ENCODE data around the gene LRRC8A. TPM values are rescaled to one million over a fixed set of nuclear protein-coding genes. Genes with fewer than 3 reads are reported as not detected.
A peak's percentile ranks its signal among the peaks of the same experiment; 100 is the strongest.

The LRRC8A gene
- total and polyA plus RNA-seq, 2 of the 8 experiments (the other 6 are each of a cell fraction or from before 2014, with no cell fraction given): 103 to 111 TPM

- H2BK12ac ChIP-seq (ENCODE audit: low read depth, low read length): 0 out of 2 replicates have a peak within 1 kb of the TSS, but pooled peaks have one; percentile 33
- H3K4me3 ChIP-seq (ENCODE audit: extremely low read depth in 1 of 4, insufficient read depth in 2 of 4, low read depth in 3 of 4, low read length in 4 of 4): peak within 1 kb of the TSS; percentile 74 to 96 (median 92)
- no peaks in the 10 kb centered on the region for H3K27me3 ChIP-seq (replicated peaks in 1 of 4; ENCODE audit: control insufficient read depth in 3 of 4, extremely low read depth in 1 of 4, insufficient read depth in 3 of 4, low read length in 3 of 4)
- no peak within 1 kb of the TSS for H3K14ac ChIP-seq (ENCODE audit: insufficient read length)
- peak within 1 kb of the TSS; percentile 70; the same call in 1 of the 2 replicates for H2AFZ ChIP-seq (ENCODE audit: low read length)
- H2BK15ac ChIP-seq (ENCODE audit: low read length): no peak within 1 kb of the TSS
- peaks cover 0 to 9% (median 6%) of the 10 kb centered on the region in 4 experiments; a peak in 3 of 7 replicates for H3K4me1 ChIP-seq (replicated peaks in 1 of 4; ENCODE audit: control insufficient read depth in 3 of 4, insufficient read depth in 4 of 4, low read length in 3 of 4)
- FAIRE-seq (no peak), DNase-seq (ENCODE audit: low read depth in 1 of 2, low spot score in 2 of 2) (peak; percentile 67 to 100)
- H4K5ac ChIP-seq (ENCODE audit: insufficient read length, low read depth, low read length): peak within 1 kb of the TSS; percentile 95
- peaks cover 13% of the 10 kb centered on the region for H3K23me2 ChIP-seq (ENCODE audit: low read depth, low read length)
- H3K4ac ChIP-seq (replicated peaks; ENCODE audit: insufficient read length, low read depth, low read length): peak within 1 kb of the TSS; percentile 85
- peak within 1 kb of the TSS; percentile 87 to 92 for H3K4me2 ChIP-seq (ENCODE audit: insufficient read depth in 1 of 2, low read depth in 2 of 2, low read length in 2 of 2)
- H3K23ac ChIP-seq (ENCODE audit: insufficient read length): no peak within 1 kb of the TSS
- H2AK5ac ChIP-seq (ENCODE audit: low read depth, low read length): peak within 1 kb of the TSS; percentile 86; the same call in 1 of the 2 replicates
- POLR2A ChIA-PET (ENCODE audit: partially characterized antibody): interaction anchor here (0.7 to 2.1 kb wide), 5 partner anchors 9 to 395 kb away, joined by 3 to 6 read pairs (median 3); partner anchors contain the start of gene SPTAN1
- no peaks in the 10 kb centered on the region for H3K9me3 ChIP-seq (ENCODE audit: insufficient read depth in 2 of 2, low read depth in 1 of 2, low read length in 1 of 2)
- peak within 1 kb of the TSS; percentile 91 for H4K91ac ChIP-seq (replicated peaks; ENCODE audit: insufficient read length, low read length)
- peaks cover 10% of the 10 kb centered on the region for H3K79me1 ChIP-seq (ENCODE audit: low read depth, low read length)
- CTCF ChIA-PET (ENCODE audit: partially characterized antibody): interaction anchor here (1.0 kb wide), 1 partner anchor 19 kb away, joined by 5 read pairs; no protein-coding TSS in a partner anchor
- peaks cover 0 to 1% of the 10 kb centered on the region in 2 experiments for H4K20me1 ChIP-seq (replicated peaks in 1 of 2; ENCODE audit: control insufficient read depth in 1 of 2, insufficient read depth in 2 of 2, low read length in 2 of 2)
- 4% methylated on average over 43 of the region's 86 CpGs; no CpG with 5 or more reads in 1 of the 2 experiments for WGBS, 2 experiments (ENCODE audit: extremely low coverage in 1 of 2, insufficient coverage in 1 of 2, insufficient read length in 1 of 2, insufficient replicate concordance in 2 of 2, low coverage in 1 of 2, low lambda C conversion rate in 2 of 2, missing lambda C conversion rate in 1 of 2)
- peak within 1 kb of the TSS; percentile 97 for H3K18ac ChIP-seq (ENCODE audit: extremely low read depth, low read length)
- peaks cover 0 to 17% of the 10 kb centered on the region in 2 experiments; a peak in 1 of 4 replicates for H3K79me2 ChIP-seq (ENCODE audit: control insufficient read depth in 1 of 2, insufficient read depth in 2 of 2, low read length in 2 of 2)
- peak within 1 kb of the TSS; percentile 86 to 93 (median 89) for H3K9ac ChIP-seq (replicated peaks in 1 of 4; ENCODE audit: extremely low read depth in 1 of 4, low read depth in 3 of 4, low read length in 3 of 4)
- H2BK5ac ChIP-seq (ENCODE audit: low read depth, low read length): peak within 1 kb of the TSS; percentile 89
- peak within 1 kb of the TSS; percentile 95 for H3K56ac ChIP-seq (replicated peaks; ENCODE audit: insufficient read length, low read depth, low read length)
- peak within 1 kb of the TSS; percentile 43 for H2BK120ac ChIP-seq (replicated peaks; ENCODE audit: low read depth, low read length)
- H4K8ac ChIP-seq (ENCODE audit: extremely low read depth, insufficient read depth, low read length): peak within 1 kb of the TSS; percentile 97
- peak within 1 kb of the TSS; percentile 78 for H3K27ac ChIP-seq (ENCODE audit: low read depth, low read length)
- peaks cover 0 to 31% (median 7%) of the 10 kb centered on the region in 4 experiments; a peak in 5 of 8 replicates for H3K36me3 ChIP-seq (ENCODE audit: control insufficient read depth in 2 of 4, insufficient read depth in 4 of 4, low read length in 3 of 4)
- no peak within 1 kb of the TSS for H2BK20ac ChIP-seq (ENCODE audit: low read length)
- TF ChIP-seq FOSL1 (IDR thresholded peaks at IDR 0.05; ENCODE audit: insufficient read depth, low read depth, low read length) (peak; percentile 51; the same call in 1 of the 2 replicates), BRCA1 (IDR thresholded peaks at IDR 0.05; ENCODE audit: low read depth, low read length) (no peak), SRF (IDR thresholded peaks at IDR 0.05; ENCODE audit: low read depth, low read length) (no peak), JUND (IDR thresholded peaks at IDR 0.05; ENCODE audit: low read length) (no peak), EGR1 (IDR thresholded peaks at IDR 0.05; ENCODE audit: borderline replicate concordance, low read depth, low read length) (peak; percentile 100), TEAD4 (IDR thresholded peaks at IDR 0.05; ENCODE audit: low read depth, low read length) (no peak), POLR2A (IDR thresholded peaks at IDR 0.05; ENCODE audit: control extremely low read depth in 1 of 2, low read depth in 2 of 2, low read length in 2 of 2) (peak; percentile 85 to 90), SUZ12 (IDR thresholded peaks at IDR 0.05; ENCODE audit: low read length) (no peak), MAFK (IDR thresholded peaks at IDR 0.05; ENCODE audit: low read depth, low read length) (no peak), PHF8 (conservative IDR thresholded peaks at IDR 0.05; ENCODE audit: low read depth, low read length) (peak; percentile 95), KDM5A (IDR thresholded peaks at IDR 0.05; ENCODE audit: low read length) (0 out of 2 replicates have a peak, but pooled peaks have one; percentile 83), SP1 (IDR thresholded peaks at IDR 0.05; ENCODE audit: low read depth, low read length) (peak; percentile 40; the same call in 1 of the 2 replicates)
Observed at GRCh38 chr9:128947527-128948301, 65.8 kb downstream of the LRRC8A start, which contains the start of the genes DOLK and NUP188. TSS of gene DOLK (minus strand) at chr9:128947603. CDS start at chr9:128947303, 300 bp downstream. TSS of gene NUP188 (plus strand) at chr9:128947699. CDS start at chr9:128947720, 21 bp downstream.
